IMR-90 (cell line): ENCODE results near the gene URB2. TPM values are rescaled to one million over a fixed set of nuclear protein-coding genes. Genes with fewer than 3 reads are reported as not detected.

ENCODE experiments used
- ATAC-seq: fragments of 200-7000 bp; cut with Tn5 transposase; 2 replicates; pipeline ENCODE4 v1.9.1; 2020; ENCODE audit warnings: low read depth, mild to moderate bottlenecking, moderate library complexity
- BruUV-seq: library from RNA; stranded (reverse); fragments of 400-500 nt; replicated peaks from 2 replicates; lab custom pipeline; 2021; lab: Mats Ljungman, UMichigan
- CTCF ChIA-PET: fragments of 300-600 bp; formaldehyde crosslinking; extraction: SDS; loops from one replicate; lab custom pipeline; 2021; ENCODE audit warnings: antibody characterized with exemption; lab: Yijun Ruan, JAX
- POLR2A ChIA-PET: fragments of 300-600 bp; sonication (Branson Sonifier 250); formaldehyde crosslinking; loops from one replicate; lab custom pipeline; 2022; ENCODE audit warnings: antibody characterized with exemption; ENCODE audit not compliant: unreplicated experiment; lab: Charles Lee
- DNase-seq: peaks from one replicate; pipeline ENCODE4 v3.0.0; 2013
- H2AFZ ChIP-seq: replicated peaks from 2 replicates; pipeline ENCODE3; 2013; ENCODE audit warnings: low read length, mild to moderate bottlenecking; ENCODE audit not compliant: poor library complexity
- H2AK5ac ChIP-seq: 2 replicates; pipeline ENCODE4 v1.6.1; 2013; ENCODE audit warnings: low read depth, low read length, inconsistent platforms
- H2AK9ac ChIP-seq: replicated peaks from 2 replicates; pipeline ENCODE3; 2013; ENCODE audit warnings: mild to moderate bottlenecking, low read depth, low read length, moderate library complexity; ENCODE audit not compliant: poor library complexity
- H2BK120ac ChIP-seq: 2 replicates; pipeline ENCODE4 v1.6.1; 2013; ENCODE audit warnings: low read depth, low read length, inconsistent platforms
- H2BK15ac ChIP-seq: 3 replicates; pipeline ENCODE4 v1.6.1; 2013; ENCODE audit warnings: low read depth, low read length, inconsistent platforms
- H2BK20ac ChIP-seq: 2 replicates; pipeline ENCODE4 v1.6.1; 2013; ENCODE audit warnings: low read depth, mild to moderate bottlenecking, inconsistent platforms, low read length, moderate library complexity
- H2BK5ac ChIP-seq: 2 replicates; pipeline ENCODE4 v1.6.1; 2013; ENCODE audit warnings: mild to moderate bottlenecking, low read depth, low read length, inconsistent platforms; ENCODE audit not compliant: poor library complexity, severe bottlenecking
- H3K14ac ChIP-seq: replicated peaks from 2 replicates; pipeline ENCODE4 v1.6.1; 2013; ENCODE audit warnings: low read depth, low read length, inconsistent platforms
- H3K18ac ChIP-seq: 2 replicates; pipeline ENCODE4 v1.6.1; 2013; ENCODE audit warnings: low read depth, low read length, control low read depth
- H3K23ac ChIP-seq: 2 replicates; pipeline ENCODE4 v1.6.1; 2013; ENCODE audit warnings: low read depth, low read length, inconsistent platforms
- H3K27ac ChIP-seq: 2 replicates; pipeline ENCODE4 v1.5.1; 2013; ENCODE audit warnings: mild to moderate bottlenecking, control low read depth, low read length; ENCODE audit not compliant: insufficient read depth
- H3K27me3 ChIP-seq: 2 replicates; pipeline ENCODE4 v1.6.1; 2013; ENCODE audit warnings: low read length; ENCODE audit not compliant: control insufficient read depth, insufficient read depth
- H3K36me3 ChIP-seq: 2 replicates; pipeline ENCODE4 v1.6.1; 2013; ENCODE audit warnings: low read length, mixed read lengths; ENCODE audit not compliant: control insufficient read depth, insufficient read depth
- H3K4ac ChIP-seq: 2 replicates; pipeline ENCODE4 v1.6.1; 2013; ENCODE audit warnings: low read depth, low read length, inconsistent platforms
- H3K4me1 ChIP-seq: 2 replicates; pipeline ENCODE4 v1.6.1; 2013; ENCODE audit warnings: low read length, mixed read lengths; ENCODE audit not compliant: control insufficient read depth, insufficient read depth
- H3K4me2 ChIP-seq: 2 replicates; pipeline ENCODE4 v1.6.1; 2013; ENCODE audit warnings: low read depth, mild to moderate bottlenecking, control low read depth, low read length, moderate library complexity
- H3K4me3 ChIP-seq: 2 replicates; pipeline ENCODE4 v1.5.1; 2013; ENCODE audit warnings: low read depth, mild to moderate bottlenecking, control low read depth, low read length, moderate library complexity; ENCODE audit not compliant: insufficient read depth
- H3K56ac ChIP-seq: 2 replicates; pipeline ENCODE4 v1.6.1; 2013; ENCODE audit warnings: low read length, inconsistent platforms; ENCODE audit not compliant: insufficient read depth; ENCODE audit errors: extremely low read depth
- H3K79me1 ChIP-seq, 2 experiments: 2 replicates each; pipeline ENCODE4 v1.6.1; 2013; ENCODE audit warnings: low read length in 2 of 2, inconsistent platforms in 1 of 2, low read depth in 1 of 2
- H3K9ac ChIP-seq: 2 replicates; pipeline ENCODE4 v1.6.1; 2013; ENCODE audit warnings: low read depth, low read length, control low read depth
- H3K9me1 ChIP-seq: 2 replicates; pipeline ENCODE4 v1.6.1; 2013; ENCODE audit warnings: low read length, inconsistent platforms; ENCODE audit not compliant: insufficient read depth
- H3K9me3 ChIP-seq: 2 replicates; pipeline ENCODE4 v1.6.1; 2013; ENCODE audit warnings: low read length; ENCODE audit not compliant: control insufficient read depth, insufficient read depth
- H4K20me1 ChIP-seq: 2 replicates; pipeline ENCODE4 v1.6.1; 2013; ENCODE audit warnings: low read length, inconsistent platforms; ENCODE audit not compliant: insufficient read depth
- H4K5ac ChIP-seq: 2 replicates; pipeline ENCODE4 v1.6.1; 2013; ENCODE audit warnings: mild to moderate bottlenecking, low read depth, low read length, control low read depth
- H4K8ac ChIP-seq, 2 experiments: 2 replicates each; pipeline ENCODE4 v1.6.1; 2013; ENCODE audit warnings: low read depth in 2 of 2, low read length in 2 of 2, control low read depth in 1 of 2, inconsistent platforms in 1 of 2
- H4K91ac ChIP-seq: 2 replicates; pipeline ENCODE4 v1.6.1; 2013; ENCODE audit warnings: low read depth, low read length, inconsistent platforms; ENCODE audit not compliant: insufficient read depth
- CTCF ChIP-seq: conservative IDR thresholded peaks from 2 replicates; pipeline ENCODE4 v1.5.1; 2012; ENCODE audit warnings: mild to moderate bottlenecking, low read depth, low read length, improper control_type of control experiment
- FOS ChIP-seq: fragments of 150-350 bp; IDR thresholded peaks from 2 replicates; pipeline ENCODE4 v1.6.1; 2016; ENCODE audit warnings: low read depth, low read length
- MAFK ChIP-seq: IDR thresholded peaks from 2 replicates; pipeline ENCODE4 v1.6.1; 2012; ENCODE audit warnings: low read depth, low read length, improper control_type of control experiment
- MAZ ChIP-seq: IDR thresholded peaks from 2 replicates; pipeline ENCODE4 v1.6.1; 2012; ENCODE audit warnings: low read depth, mild to moderate bottlenecking, low read length, improper control_type of control experiment, moderate library complexity, borderline replicate concordance
- MXI1 ChIP-seq: IDR thresholded peaks from 2 replicates; pipeline ENCODE4 v1.6.1; 2012; ENCODE audit warnings: low read depth, mild to moderate bottlenecking, low read length, moderate library complexity, borderline replicate concordance
- NFE2L2 ChIP-seq: fragments of 150-350 bp; IDR thresholded peaks from 2 replicates; pipeline ENCODE4 v1.6.1; 2016; ENCODE audit warnings: low read depth, mild to moderate bottlenecking, low read length
- POLR2A ChIP-seq: IDR thresholded peaks from 2 replicates; pipeline ENCODE4 v1.6.1; 2012; ENCODE audit warnings: mild to moderate bottlenecking, low read depth, low read length
- RAD21 ChIP-seq: IDR thresholded peaks from 2 replicates; pipeline ENCODE4 v1.6.1; 2012; ENCODE audit warnings: low read length, improper control_type of control experiment
- RFX5 ChIP-seq: IDR thresholded peaks from 2 replicates; pipeline ENCODE4 v1.8.0; 2012; ENCODE audit warnings: low read depth, mild to moderate bottlenecking, low read length, moderate library complexity
- SMC3 ChIP-seq: fragments of 150-350 bp; IDR thresholded peaks from 2 replicates; pipeline ENCODE4 v1.6.1; 2016; ENCODE audit warnings: low read depth, mild to moderate bottlenecking, antibody characterized with exemption, low read length, moderate library complexity
- USF2 ChIP-seq: fragments of 150-350 bp; IDR thresholded peaks from 2 replicates; pipeline ENCODE4 v1.6.1; 2017; ENCODE audit warnings: mild to moderate bottlenecking, antibody characterized with exemption, low read length, low read depth
- WGBS, 2 experiments: methylation state at CpG; one replicate each; pipeline versions ENCODE4 v1.1.5 to v1.1.7; 2013; ENCODE audit warnings: missing lambda C conversion rate in 2 of 2; ENCODE audit not compliant: insufficient read length in 1 of 2; ENCODE audit errors: extremely low coverage in 2 of 2; 5-methylcytosine and 5-hydroxymethylcytosine counted together
- dilution Hi-C: fragments of 300-500 bp; cut with HindIII; formaldehyde crosslinking; loops from one replicate; pipeline ENCODE4 v1.14.3; 2018; ENCODE audit warnings: low sequenced_read_pairs; ENCODE audit not compliant: unreplicated experiment
- in situ Hi-C: fragments of 300-500 bp; cut with MboI; formaldehyde crosslinking; loops from 3 replicates; pipeline ENCODE4 v1.14.3; 2019; ENCODE audit warnings: low sequenced_read_pairs, inconsistent platforms, mixed read lengths
- intact Hi-C: fragments of 100-400 bp; cut with micrococcal nuclease; formaldehyde crosslinking; loops from 2 replicates; pipeline ENCODE4 v1.10.0; 2022
- polyA plus RNA-seq, 3 experiments: library from polyadenylated mRNA; depleted of rRNA; stranded (reverse); fragments of >200 nt; gene quantifications; 2 replicates each; pipeline ENCODE4 v1.2.3, GENCODE V29; 2012; ENCODE audit warnings: low replicate concordance in 1 of 3
- total RNA-seq: library from RNA; depleted of rRNA; stranded (reverse); fragments of >200 nt; gene quantifications from 2 replicates; pipeline ENCODE4 v1.2.3, GENCODE V29; 2012

The URB2 gene
- total and polyA plus RNA-seq, 2 of the 4 experiments (the other 2 are of a cell fraction): 5.9 to 15.4 TPM

GRCh38 chr1:229689273-229689672 is 63.2 kb downstream of the URB2 start:
- H4K91ac ChIP-seq: no peak overlapping the region
- no peak overlapping the region for H4K5ac ChIP-seq
- H3K9me1 ChIP-seq: no peaks in the 10 kb centered on the region
- WGBS, 2 experiments: no CpG with 5 or more reads among the region's 4 CpGs
- H3K18ac ChIP-seq: no peak overlapping the region
- H3K4me3 ChIP-seq: no peak overlapping the region
- no TSS peak for BruUV-seq
- H3K79me1 ChIP-seq: no peaks in the 10 kb centered on the region
- no peak overlapping the region for H2AK5ac ChIP-seq
- H2BK120ac ChIP-seq: no peak overlapping the region
- H3K23ac ChIP-seq: no peak overlapping the region
- no peak overlapping the region for H2BK20ac ChIP-seq
- H2AK9ac ChIP-seq: no peak overlapping the region
- no peaks in the 10 kb centered on the region for H3K27me3 ChIP-seq
- POLR2A ChIA-PET: no interaction called here
- H3K9me3 ChIP-seq: no peaks in the 10 kb centered on the region
- no peak overlapping the region for H3K4ac ChIP-seq
- H4K20me1 ChIP-seq: no peaks in the 10 kb centered on the region
- in situ Hi-C loops (no loop called here), intact Hi-C loops (no loop called here), dilution Hi-C loops (no loop called here)
- H2BK15ac ChIP-seq: no peak overlapping the region
- H3K4me1 ChIP-seq: peaks cover 4% of the 10 kb centered on the region; the same call in 1 of the 2 replicates
- TF ChIP-seq NFE2L2: no peak
- no peak for TF ChIP-seq MXI1
- TF ChIP-seq USF2: no peak
- TF ChIP-seq CTCF: no peak
- no peak for TF ChIP-seq MAFK
- TF ChIP-seq RAD21: no peak
- no peak for TF ChIP-seq MAZ
- TF ChIP-seq RFX5: no peak
- no peak for TF ChIP-seq POLR2A
- TF ChIP-seq SMC3: no peak
- TF ChIP-seq FOS: no peak
- H3K14ac ChIP-seq: no peak overlapping the region
- DNase-seq (no peak), ATAC-seq (no peak)
- H3K36me3 ChIP-seq: no peaks in the 10 kb centered on the region
- H4K8ac ChIP-seq: no peak overlapping the region
- CTCF ChIA-PET: no interaction called here
- no peak overlapping the region for H2AFZ ChIP-seq
- H2BK5ac ChIP-seq: no peak overlapping the region
- H3K4me2 ChIP-seq: no peak overlapping the region
- H3K9ac ChIP-seq: no peak overlapping the region
- no peak overlapping the region for H3K56ac ChIP-seq
- no peak overlapping the region for H3K27ac ChIP-seq
